ENCODE data around the gene CNGB1.

CNGB1 gene

GRCh38 chr16:57867000-57867561 lies 103.8 kb downstream of the CNGB1 start:
- Histone ChIP-seq H2BK120ac (ENCODE audit: insufficient read depth, low read length, poor library complexity) (no peak overlapping the region), H3K27me3 (ENCODE audit: insufficient read depth, low read length) (no peaks in the 10 kb centered on the region), H2BK12ac (ENCODE audit: low read length) (no peak overlapping the region), H3K9ac (ENCODE audit: low read length) (no peak overlapping the region), H3K4me2 (ENCODE audit: low read length) (no peak overlapping the region), H3K36me3 (ENCODE audit: control insufficient read depth in 1 of 2, insufficient read depth in 2 of 2, low read length in 2 of 2) (no peaks in the 10 kb centered on the region), H2AK5ac (ENCODE audit: low read length) (no peak overlapping the region), H2AFZ (ENCODE audit: insufficient read depth, low read length, poor library complexity) (no peak overlapping the region), H3K4me1 (ENCODE audit: control insufficient read depth in 1 of 2, insufficient read depth in 2 of 2, low read length in 2 of 2) (peaks cover 4% of the 10 kb centered on the region in 2 experiments), H3K9me3 (ENCODE audit: insufficient read depth, low read depth, low read length) (no peaks in the 10 kb centered on the region), H2BK5ac (ENCODE audit: low read depth, low read length, poor library complexity) (no peak overlapping the region), H3K23ac (ENCODE audit: low read length) (no peak overlapping the region), H3K79me2 (ENCODE audit: control insufficient read depth, insufficient read depth, low read length, poor library complexity) (no peaks in the 10 kb centered on the region), H3K79me1 (ENCODE audit: low read length) (no peaks in the 10 kb centered on the region), H4K8ac (ENCODE audit: low read depth, low read length) (no peak overlapping the region), H3K14ac (ENCODE audit: low read length) (no peak overlapping the region), H3K27ac (ENCODE audit: low read depth, low read length) (no peak overlapping the region), H3K18ac (ENCODE audit: low read length) (no peak overlapping the region), H3K4ac (ENCODE audit: low read depth, low read length) (no peak overlapping the region), H3K4me3 (ENCODE audit: low read depth, low read length) (no peak overlapping the region), H4K12ac (ENCODE audit: low read depth, low read length) (no peak overlapping the region), H4K91ac (ENCODE audit: low read depth, low read length) (no peak overlapping the region)
- WGBS (ENCODE audit: extremely low coverage, insufficient coverage, insufficient read length): no CpG with 5 or more reads among the region's 6 CpGs
- no peak for DNase-seq

GRCh38 chr16:57866529-57866918 lies 104.4 kb downstream of the CNGB1 start:
- H2BK12ac ChIP-seq (ENCODE audit: low read length): no peak overlapping the region
- H3K27ac ChIP-seq (ENCODE audit: low read depth, low read length): no peak overlapping the region
- peaks cover 4% of the 10 kb centered on the region in 2 experiments for H3K4me1 ChIP-seq (ENCODE audit: control insufficient read depth in 1 of 2, insufficient read depth in 2 of 2, low read length in 2 of 2)
- H3K4me2 ChIP-seq (ENCODE audit: low read length): no peak overlapping the region
- no peaks in the 10 kb centered on the region for H3K79me1 ChIP-seq (ENCODE audit: low read length)
- DNase-seq: no peak
- H2BK5ac ChIP-seq (ENCODE audit: low read depth, low read length, poor library complexity): no peak overlapping the region
- no peak overlapping the region for H3K14ac ChIP-seq (ENCODE audit: low read length)
- WGBS (ENCODE audit: extremely low coverage, insufficient coverage, insufficient read length): no CpG with 5 or more reads among the region's 4 CpGs
- H2BK120ac ChIP-seq (ENCODE audit: insufficient read depth, low read length, poor library complexity): no peak overlapping the region
- no peak overlapping the region for H4K8ac ChIP-seq (ENCODE audit: low read depth, low read length)
- no peak overlapping the region for H3K4ac ChIP-seq (ENCODE audit: low read depth, low read length)
- H3K23ac ChIP-seq (ENCODE audit: low read length): no peak overlapping the region
- no peak overlapping the region for H4K12ac ChIP-seq (ENCODE audit: low read depth, low read length)
- no peak overlapping the region for H2AK5ac ChIP-seq (ENCODE audit: low read length)
- no peaks in the 10 kb centered on the region for H3K27me3 ChIP-seq (ENCODE audit: insufficient read depth, low read length)
- H3K36me3 ChIP-seq (ENCODE audit: control insufficient read depth in 1 of 2, insufficient read depth in 2 of 2, low read length in 2 of 2): no peaks in the 10 kb centered on the region
- no peaks in the 10 kb centered on the region for H3K79me2 ChIP-seq (ENCODE audit: control insufficient read depth, insufficient read depth, low read length, poor library complexity)
- no peak overlapping the region for H2AFZ ChIP-seq (ENCODE audit: insufficient read depth, low read length, poor library complexity)
- no peaks in the 10 kb centered on the region for H3K9me3 ChIP-seq (ENCODE audit: insufficient read depth, low read depth, low read length)
- no peak overlapping the region for H3K18ac ChIP-seq (ENCODE audit: low read length)
- no peak overlapping the region for H3K4me3 ChIP-seq (ENCODE audit: low read depth, low read length)
- H4K91ac ChIP-seq (ENCODE audit: low read depth, low read length): no peak overlapping the region
- H3K9ac ChIP-seq (ENCODE audit: low read length): no peak overlapping the region

- no peak overlapping the region for H3K14ac ChIP-seq (ENCODE audit: low read length)
- H3K4me1 ChIP-seq (ENCODE audit: control insufficient read depth in 1 of 2, insufficient read depth in 2 of 2, low read length in 2 of 2): peaks cover 4% of the 10 kb centered on the region in 2 experiments
- DNase-seq: peak in 1 of 2 donors; percentile 29
Measured at GRCh38 chr16:57865746-57866528, 105.0 kb downstream of the CNGB1 start.

GRCh38 chr16:57863434-57864160 lies 107.3 kb downstream of the CNGB1 start:
- Histone ChIP-seq H3K14ac (ENCODE audit: low read length) (no peak overlapping the region), H3K9ac (ENCODE audit: low read length) (no peak overlapping the region), H3K4me3 (ENCODE audit: low read depth, low read length) (no peak overlapping the region), H2BK12ac (ENCODE audit: low read length) (no peak overlapping the region), H3K9me3 (ENCODE audit: insufficient read depth, low read depth, low read length) (no peaks in the 10 kb centered on the region), H3K36me3 (ENCODE audit: control insufficient read depth in 1 of 2, insufficient read depth in 2 of 2, low read length in 2 of 2) (no peaks in the 10 kb centered on the region), H3K79me1 (ENCODE audit: low read length) (no peaks in the 10 kb centered on the region), H3K4me2 (ENCODE audit: low read length) (no peak overlapping the region), H3K79me2 (ENCODE audit: control insufficient read depth, insufficient read depth, low read length, poor library complexity) (no peaks in the 10 kb centered on the region), H3K23ac (ENCODE audit: low read length) (no peak overlapping the region), H2BK5ac (ENCODE audit: low read depth, low read length, poor library complexity) (no peak overlapping the region), H3K4ac (ENCODE audit: low read depth, low read length) (no peak overlapping the region), H2BK120ac (ENCODE audit: insufficient read depth, low read length, poor library complexity) (no peak overlapping the region), H3K27me3 (ENCODE audit: insufficient read depth, low read length) (no peaks in the 10 kb centered on the region), H4K91ac (ENCODE audit: low read depth, low read length) (no peak overlapping the region), H4K12ac (ENCODE audit: low read depth, low read length) (no peak overlapping the region), H2AK5ac (ENCODE audit: low read length) (no peak overlapping the region), H3K4me1 (ENCODE audit: control insufficient read depth in 1 of 2, insufficient read depth in 2 of 2, low read length in 2 of 2) (peaks cover 4% of the 10 kb centered on the region in 2 experiments), H3K18ac (ENCODE audit: low read length) (no peak overlapping the region), H2AFZ (ENCODE audit: insufficient read depth, low read length, poor library complexity) (no peak overlapping the region), H3K27ac (ENCODE audit: low read depth, low read length) (no peak overlapping the region), H4K8ac (ENCODE audit: low read depth, low read length) (no peak overlapping the region)
- WGBS (ENCODE audit: extremely low coverage, insufficient coverage, insufficient read length): no CpG with 5 or more reads among the region's 5 CpGs
- DNase-seq: peak; percentile 38 to 59

More at GRCh38 chr16:57865746-57866528, 105.0 kb downstream of the CNGB1 start:
- Histone ChIP-seq H2BK12ac (ENCODE audit: low read length) (no peak overlapping the region), H3K36me3 (ENCODE audit: control insufficient read depth in 1 of 2, insufficient read depth in 2 of 2, low read length in 2 of 2) (no peaks in the 10 kb centered on the region), H2AK5ac (ENCODE audit: low read length) (no peak overlapping the region), H3K27ac (ENCODE audit: low read depth, low read length) (no peak overlapping the region), H3K4me3 (ENCODE audit: low read depth, low read length) (no peak overlapping the region), H2BK5ac (ENCODE audit: low read depth, low read length, poor library complexity) (no peak overlapping the region), H3K27me3 (ENCODE audit: insufficient read depth, low read length) (no peaks in the 10 kb centered on the region), H4K91ac (ENCODE audit: low read depth, low read length) (no peak overlapping the region), H4K12ac (ENCODE audit: low read depth, low read length) (no peak overlapping the region), H3K9me3 (ENCODE audit: insufficient read depth, low read depth, low read length) (no peaks in the 10 kb centered on the region), H3K9ac (ENCODE audit: low read length) (no peak overlapping the region), H2AFZ (ENCODE audit: insufficient read depth, low read length, poor library complexity) (no peak overlapping the region), H4K8ac (ENCODE audit: low read depth, low read length) (no peak overlapping the region), H3K4ac (ENCODE audit: low read depth, low read length) (no peak overlapping the region), H3K23ac (ENCODE audit: low read length) (no peak overlapping the region), H2BK120ac (ENCODE audit: insufficient read depth, low read length, poor library complexity) (no peak overlapping the region), H3K4me2 (ENCODE audit: low read length) (no peak overlapping the region), H3K18ac (ENCODE audit: low read length) (no peak overlapping the region), H3K79me2 (ENCODE audit: control insufficient read depth, insufficient read depth, low read length, poor library complexity) (no peaks in the 10 kb centered on the region), H3K79me1 (ENCODE audit: low read length) (no peaks in the 10 kb centered on the region)
- WGBS (ENCODE audit: extremely low coverage, insufficient coverage, insufficient read length): no CpG with 5 or more reads among the region's 9 CpGs

Data from trophoblast cell (in vitro differentiated cells and primary cell).